WERI-Rb-1 (cell line): ENCODE results near the gene DRC3.

Experiments
- DNase-seq: peaks from one replicate; pipeline ENCODE4 v3.0.0-alpha.2; 2020
- H3K27ac ChIP-seq: fragments of 250-450 bp; sonication (Bioruptor Pico); 2 replicates; pipeline ENCODE4 v1.5.1; 2020; ENCODE audit warnings: mild to moderate bottlenecking, moderate library complexity
- H3K27me3 ChIP-seq: fragments of 250-450 bp; sonication (Bioruptor Pico); 2 replicates; pipeline ENCODE4 v1.5.1; 2021; ENCODE audit warnings: mild to moderate bottlenecking, low read depth, moderate library complexity; ENCODE audit not compliant: insufficient read depth, severe bottlenecking
- H3K36me3 ChIP-seq: fragments of 250-450 bp; sonication (Bioruptor Pico); 2 replicates; pipeline ENCODE4 v1.5.1; 2020; ENCODE audit warnings: mild to moderate bottlenecking, moderate library complexity
- H3K4me3 ChIP-seq: 2 replicates; pipeline ENCODE4 v1.5.1; 2011; ENCODE audit warnings: low read depth, mild to moderate bottlenecking, control low read depth, low read length
- H3K9me3 ChIP-seq: fragments of 250-450 bp; sonication (Bioruptor Pico); 2 replicates; pipeline ENCODE4 v1.5.1; 2021; ENCODE audit warnings: mild to moderate bottlenecking, moderate library complexity; ENCODE audit not compliant: severe bottlenecking
- TF ChIP-seq, protein P1 (sequence below): IDR thresholded peaks from 2 replicates; pipeline ENCODE4 v1.5.1; 2011; ENCODE audit warnings: low read depth, mild to moderate bottlenecking, control low read depth, inconsistent platforms, low read length

The DRC3 gene

DNA sequence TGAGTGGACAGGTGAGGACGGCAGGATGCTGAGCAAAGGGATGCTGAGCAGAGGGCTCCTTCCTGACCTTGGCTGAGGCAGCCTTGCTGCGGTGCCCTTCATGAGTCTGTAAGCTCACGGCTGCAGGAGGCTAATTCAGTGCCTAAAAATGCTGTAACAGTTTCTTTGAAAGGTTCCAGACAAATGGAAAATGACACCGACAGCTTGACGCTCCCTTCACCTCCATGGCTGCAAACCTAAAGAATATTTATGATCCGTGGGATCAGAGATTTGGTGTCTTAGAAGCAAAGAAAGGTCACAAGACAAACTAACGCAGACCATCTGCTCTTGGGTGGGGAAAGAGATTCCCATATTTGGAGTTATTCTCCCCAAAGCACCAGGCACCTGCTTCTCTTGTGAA is 28.4 kb upstream of the DRC3 start:
- no peaks in the 10 kb centered on the region for H3K36me3 ChIP-seq
- H3K4me3 ChIP-seq = no peak overlapping the region
- H3K27ac ChIP-seq = peak overlapping the region; percentile 47
- DNase-seq = no peak
- TF ChIP-seq, protein P1, sequence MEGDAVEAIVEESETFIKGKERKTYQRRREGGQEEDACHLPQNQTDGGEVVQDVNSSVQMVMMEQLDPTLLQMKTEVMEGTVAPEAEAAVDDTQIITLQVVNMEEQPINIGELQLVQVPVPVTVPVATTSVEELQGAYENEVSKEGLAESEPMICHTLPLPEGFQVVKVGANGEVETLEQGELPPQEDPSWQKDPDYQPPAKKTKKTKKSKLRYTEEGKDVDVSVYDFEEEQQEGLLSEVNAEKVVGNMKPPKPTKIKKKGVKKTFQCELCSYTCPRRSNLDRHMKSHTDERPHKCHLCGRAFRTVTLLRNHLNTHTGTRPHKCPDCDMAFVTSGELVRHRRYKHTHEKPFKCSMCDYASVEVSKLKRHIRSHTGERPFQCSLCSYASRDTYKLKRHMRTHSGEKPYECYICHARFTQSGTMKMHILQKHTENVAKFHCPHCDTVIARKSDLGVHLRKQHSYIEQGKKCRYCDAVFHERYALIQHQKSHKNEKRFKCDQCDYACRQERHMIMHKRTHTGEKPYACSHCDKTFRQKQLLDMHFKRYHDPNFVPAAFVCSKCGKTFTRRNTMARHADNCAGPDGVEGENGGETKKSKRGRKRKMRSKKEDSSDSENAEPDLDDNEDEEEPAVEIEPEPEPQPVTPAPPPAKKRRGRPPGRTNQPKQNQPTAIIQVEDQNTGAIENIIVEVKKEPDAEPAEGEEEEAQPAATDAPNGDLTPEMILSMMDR = no peak
- no peaks in the 10 kb centered on the region for H3K27me3 ChIP-seq
- H3K9me3 ChIP-seq = no peaks in the 10 kb centered on the region

DNA sequence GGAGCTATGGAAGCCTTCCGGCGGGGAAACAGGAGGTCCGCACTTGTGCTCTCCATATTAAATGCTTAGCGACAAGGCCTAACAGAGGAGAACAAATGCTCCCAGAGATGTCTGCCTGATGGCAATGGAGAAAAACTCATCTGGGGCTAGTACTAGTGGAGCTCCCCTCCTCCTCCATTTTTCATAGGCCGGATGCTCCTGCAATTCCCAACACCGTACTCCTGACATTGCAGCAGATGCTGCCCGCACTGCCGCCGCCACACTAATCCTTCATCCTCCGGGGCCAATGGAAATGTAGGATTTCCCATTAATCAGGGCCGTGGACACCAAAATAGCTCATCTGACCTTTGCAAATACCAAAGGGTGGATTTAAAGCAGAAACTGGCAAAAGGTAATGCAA is 27.9 kb upstream of the DRC3 start:
- no peaks in the 10 kb centered on the region for H3K9me3 ChIP-seq
- TF ChIP-seq, protein P1 = no peak
- peak overlapping the region; percentile 47 for H3K27ac ChIP-seq
- DNase-seq = peak; percentile 54
- H3K27me3 ChIP-seq = no peaks in the 10 kb centered on the region
- no peak overlapping the region for H3K4me3 ChIP-seq
- no peaks in the 10 kb centered on the region for H3K36me3 ChIP-seq

DNA sequence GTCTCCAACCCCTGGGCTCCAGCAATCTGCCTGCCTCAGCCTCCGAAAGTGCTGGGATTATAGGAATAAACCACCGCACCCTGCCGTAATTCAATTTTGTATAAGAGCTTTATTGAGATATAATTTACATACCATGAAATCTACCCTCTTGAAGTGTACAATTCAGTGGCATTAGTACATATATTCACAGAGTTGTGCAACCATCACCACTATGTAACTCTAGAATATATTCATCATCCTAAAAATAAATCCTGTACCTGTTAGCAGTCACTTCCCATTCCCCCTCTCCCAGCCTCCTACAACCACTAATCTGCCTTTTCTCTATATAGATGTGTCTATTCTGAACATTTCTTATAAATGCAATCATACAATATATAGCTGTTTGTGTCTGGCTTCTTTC is 26.6 kb upstream of the DRC3 start:
- Histone ChIP-seq H3K4me3 (no peak overlapping the region), H3K27ac (no peak overlapping the region), H3K27me3 (no peaks in the 10 kb centered on the region), H3K36me3 (no peaks in the 10 kb centered on the region), H3K9me3 (no peaks in the 10 kb centered on the region)
- DNase-seq = no peak
- TF ChIP-seq, protein P1 = no peak

DNA sequence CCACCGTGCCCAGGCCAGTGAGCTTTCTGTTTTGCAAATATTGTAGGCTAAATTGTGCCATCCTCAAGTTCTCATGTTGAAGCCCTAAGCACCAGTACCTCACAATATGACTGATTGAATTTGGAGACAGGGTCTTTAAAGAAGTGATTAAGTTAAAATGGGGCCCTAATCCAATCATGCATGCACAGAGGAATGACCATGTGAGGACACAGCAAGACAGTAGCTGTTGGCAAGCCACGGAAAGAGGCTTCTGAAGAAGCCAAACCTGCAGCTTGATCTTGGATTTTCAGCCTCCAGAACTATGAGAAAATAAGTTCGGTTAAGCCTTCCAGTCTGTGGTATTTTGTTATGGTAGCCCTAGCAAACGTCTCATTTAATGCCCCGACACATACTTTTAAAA is 25.4 kb upstream of the DRC3 start:
- Histone ChIP-seq H3K9me3 (no peaks in the 10 kb centered on the region), H3K27ac (no peak overlapping the region), H3K27me3 (no peaks in the 10 kb centered on the region), H3K36me3 (no peaks in the 10 kb centered on the region), H3K4me3 (no peak overlapping the region)
- DNase-seq = no peak
- TF ChIP-seq, protein P1 = no peak

DNA sequence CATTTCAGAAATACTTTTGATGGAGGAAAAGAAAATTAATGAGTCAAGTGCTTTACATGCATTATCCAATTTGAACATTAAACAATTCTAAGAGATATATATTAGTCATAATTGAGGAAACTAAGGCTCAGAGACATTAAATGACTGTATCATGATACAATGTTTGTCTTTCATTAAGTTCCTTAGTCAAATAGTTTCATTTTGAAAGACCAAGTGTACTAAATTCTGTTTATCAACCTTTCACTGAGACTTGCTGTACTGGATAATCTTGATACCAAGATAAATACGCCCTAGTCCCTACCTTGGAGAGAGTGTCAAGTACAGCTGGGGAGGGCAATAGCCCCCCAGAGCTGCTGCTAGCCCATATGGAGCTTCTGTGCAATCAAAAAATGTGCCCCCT is 24.7 kb upstream of the DRC3 start:
- no peak for DNase-seq
- no peak overlapping the region for H3K4me3 ChIP-seq
- no peak overlapping the region for H3K27ac ChIP-seq
- no peaks in the 10 kb centered on the region for H3K36me3 ChIP-seq
- TF ChIP-seq, protein P1 = no peak
- H3K27me3 ChIP-seq = no peaks in the 10 kb centered on the region
- no peaks in the 10 kb centered on the region for H3K9me3 ChIP-seq

DNA sequence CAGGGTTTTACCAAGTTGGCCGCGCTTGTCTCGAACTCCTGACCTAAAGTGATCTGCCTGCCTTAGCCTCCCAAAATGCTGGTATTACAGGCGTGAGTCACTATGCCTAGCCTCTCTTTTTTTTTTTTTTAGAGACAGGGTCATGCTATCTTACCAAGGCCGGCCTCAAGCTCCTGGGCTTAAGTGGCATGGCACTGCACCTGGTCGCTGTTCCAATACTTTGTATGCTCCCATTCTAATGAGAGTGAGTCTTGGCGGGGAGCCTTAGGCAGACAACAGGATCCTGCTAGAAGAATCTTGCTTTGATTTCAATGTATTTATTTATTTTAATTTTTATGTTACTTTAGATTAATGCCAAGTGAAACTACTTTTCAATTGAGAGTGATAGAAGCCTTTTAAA is 22.3 kb upstream of the DRC3 start:
- no peak for DNase-seq
- Histone ChIP-seq H3K27me3 (no peaks in the 10 kb centered on the region), H3K36me3 (no peaks in the 10 kb centered on the region), H3K27ac (no peak overlapping the region), H3K9me3 (no peaks in the 10 kb centered on the region), H3K4me3 (no peak overlapping the region)
- TF ChIP-seq, protein P1 = no peak
